ENCODE measurements around the gene ZNF79.

Gene ZNF79

DNA sequence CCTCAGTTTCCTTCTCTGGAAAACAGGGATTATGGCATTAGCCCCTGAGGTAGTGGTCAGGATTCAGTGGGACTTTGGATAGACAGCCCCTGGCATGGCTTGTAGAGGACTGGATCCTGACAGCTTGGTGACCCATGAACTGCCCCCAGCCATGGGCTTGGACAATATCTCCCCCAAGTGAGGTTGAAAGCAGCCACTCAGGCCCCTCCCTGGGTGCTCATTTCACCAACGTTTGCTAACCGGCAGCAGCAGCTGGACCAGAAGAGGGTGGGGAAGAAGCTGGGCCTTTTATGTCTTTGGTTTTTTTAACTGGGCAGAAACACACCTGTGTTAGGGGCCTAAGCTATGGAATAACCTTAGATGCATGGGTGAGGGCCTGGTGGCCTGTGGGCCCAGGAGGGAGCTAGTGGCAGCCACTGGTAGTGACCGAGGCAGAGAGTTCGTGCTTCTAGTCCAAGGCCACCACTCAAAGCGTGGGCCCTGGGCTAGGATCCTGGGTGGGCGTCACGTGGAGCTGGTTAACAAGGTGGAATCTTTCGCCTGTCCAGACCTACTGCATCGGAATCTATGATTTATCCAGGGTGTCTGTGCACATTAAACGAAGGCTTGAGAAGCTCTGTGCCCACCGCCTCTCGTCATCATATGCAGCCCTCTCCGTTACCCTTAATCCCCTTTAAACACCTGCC is 25.3 kb upstream of the ZNF79 start:
- DNase-seq (ENCODE audit: low spot score) = no peak

DNA sequence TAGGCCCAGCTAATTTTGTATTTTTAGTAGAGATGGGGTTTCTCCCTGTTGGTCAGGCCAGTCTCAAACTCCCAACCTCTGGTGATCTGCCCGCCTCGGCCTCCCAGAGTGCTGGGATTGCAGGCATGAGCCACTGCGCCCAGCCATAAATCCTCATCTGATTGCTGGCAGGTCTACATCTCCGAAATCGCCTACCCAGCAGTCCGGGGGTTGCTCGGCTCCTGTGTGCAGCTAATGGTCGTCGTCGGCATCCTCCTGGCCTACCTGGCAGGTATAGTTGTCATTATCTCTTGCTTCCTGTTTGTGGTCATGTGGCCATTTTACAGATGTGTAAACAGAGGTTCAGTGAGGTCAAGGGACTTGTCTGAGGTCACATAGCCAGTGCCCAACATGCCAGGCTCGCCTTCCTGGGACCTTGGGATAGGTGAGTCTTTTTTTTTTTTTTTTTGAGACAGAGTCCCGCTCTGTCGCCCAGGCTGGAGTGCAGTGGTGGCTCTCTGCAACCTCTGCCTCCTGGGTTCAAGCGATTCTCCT is 24.4 kb upstream of the ZNF79 start:
- DNase-seq (ENCODE audit: low spot score) = no peak

DNA sequence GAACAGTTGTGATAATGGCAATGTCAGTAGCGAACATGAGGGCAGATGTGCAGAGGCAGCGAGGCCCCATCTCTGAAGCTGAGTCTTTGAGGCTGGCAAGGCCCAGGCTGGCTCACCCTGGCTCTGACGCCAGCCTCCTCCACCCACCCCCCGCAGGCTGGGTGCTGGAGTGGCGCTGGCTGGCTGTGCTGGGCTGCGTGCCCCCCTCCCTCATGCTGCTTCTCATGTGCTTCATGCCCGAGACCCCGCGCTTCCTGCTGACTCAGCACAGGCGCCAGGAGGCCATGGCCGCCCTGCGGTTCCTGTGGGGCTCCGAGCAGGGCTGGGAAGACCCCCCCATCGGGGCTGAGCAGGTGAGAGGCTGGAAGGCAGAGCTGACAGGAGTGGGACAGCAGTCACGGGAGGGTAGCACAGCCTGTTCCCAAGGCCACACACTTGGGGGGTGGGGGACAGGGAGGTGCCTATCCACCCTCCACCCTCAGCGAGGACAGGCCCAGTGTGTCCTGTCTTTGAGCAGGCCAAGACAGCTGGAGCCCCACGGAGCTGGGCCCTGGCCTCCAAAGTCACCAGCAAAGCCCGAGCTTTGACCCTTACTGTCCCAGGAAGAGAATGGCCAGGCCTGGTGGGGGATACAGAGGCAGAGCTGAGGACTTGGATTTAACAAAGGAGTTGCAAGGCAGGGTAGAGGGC is 21.6 kb upstream of the ZNF79 start:
- DNase-seq (ENCODE audit: low spot score) = no peak

DNA sequence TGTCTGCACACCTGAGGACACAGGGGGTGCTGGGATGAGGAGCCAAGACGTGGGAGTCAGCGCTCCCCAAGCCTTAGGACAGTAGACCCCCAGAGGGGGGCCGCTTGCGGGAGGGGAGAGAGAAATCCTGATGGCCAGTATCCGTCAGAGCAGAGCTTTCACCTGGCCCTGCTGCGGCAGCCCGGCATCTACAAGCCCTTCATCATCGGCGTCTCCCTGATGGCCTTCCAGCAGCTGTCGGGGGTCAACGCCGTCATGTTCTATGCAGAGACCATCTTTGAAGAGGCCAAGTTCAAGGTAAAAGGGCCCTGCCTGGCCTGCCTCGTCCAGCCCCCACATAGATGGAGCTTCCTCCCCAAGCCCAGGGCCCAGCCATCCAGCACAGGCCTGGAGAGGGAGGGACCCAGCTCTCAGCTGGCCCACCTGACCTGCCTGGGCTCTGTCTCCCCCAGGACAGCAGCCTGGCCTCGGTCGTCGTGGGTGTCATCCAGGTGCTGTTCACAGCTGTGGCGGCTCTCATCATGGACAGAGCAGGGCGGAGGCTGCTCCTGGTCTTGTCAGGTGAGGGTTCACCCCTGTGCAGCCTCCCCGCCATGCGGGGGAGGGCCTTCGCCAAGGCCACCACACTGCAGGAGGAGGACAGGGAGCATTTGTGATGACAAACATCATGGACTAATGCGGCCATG is 20.5 kb upstream of the ZNF79 start:
- DNase-seq (ENCODE audit: low spot score) = no peak

DNA sequence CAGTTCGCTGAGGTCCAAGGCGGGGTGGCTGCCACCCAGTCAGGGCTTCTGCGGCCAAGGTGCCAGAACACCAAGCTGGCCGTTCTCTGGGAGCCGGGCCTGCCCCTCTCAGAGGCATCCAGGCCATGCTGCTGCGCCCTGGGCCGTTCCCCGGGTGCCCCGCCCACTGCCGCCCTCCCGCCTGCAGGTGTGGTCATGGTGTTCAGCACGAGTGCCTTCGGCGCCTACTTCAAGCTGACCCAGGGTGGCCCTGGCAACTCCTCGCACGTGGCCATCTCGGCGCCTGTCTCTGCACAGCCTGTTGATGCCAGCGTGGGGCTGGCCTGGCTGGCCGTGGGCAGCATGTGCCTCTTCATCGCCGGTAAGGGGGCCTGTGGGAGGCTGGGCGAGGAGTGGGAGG is 19.6 kb upstream of the ZNF79 start:
- DNase-seq (ENCODE audit: low spot score) = no peak

DNA sequence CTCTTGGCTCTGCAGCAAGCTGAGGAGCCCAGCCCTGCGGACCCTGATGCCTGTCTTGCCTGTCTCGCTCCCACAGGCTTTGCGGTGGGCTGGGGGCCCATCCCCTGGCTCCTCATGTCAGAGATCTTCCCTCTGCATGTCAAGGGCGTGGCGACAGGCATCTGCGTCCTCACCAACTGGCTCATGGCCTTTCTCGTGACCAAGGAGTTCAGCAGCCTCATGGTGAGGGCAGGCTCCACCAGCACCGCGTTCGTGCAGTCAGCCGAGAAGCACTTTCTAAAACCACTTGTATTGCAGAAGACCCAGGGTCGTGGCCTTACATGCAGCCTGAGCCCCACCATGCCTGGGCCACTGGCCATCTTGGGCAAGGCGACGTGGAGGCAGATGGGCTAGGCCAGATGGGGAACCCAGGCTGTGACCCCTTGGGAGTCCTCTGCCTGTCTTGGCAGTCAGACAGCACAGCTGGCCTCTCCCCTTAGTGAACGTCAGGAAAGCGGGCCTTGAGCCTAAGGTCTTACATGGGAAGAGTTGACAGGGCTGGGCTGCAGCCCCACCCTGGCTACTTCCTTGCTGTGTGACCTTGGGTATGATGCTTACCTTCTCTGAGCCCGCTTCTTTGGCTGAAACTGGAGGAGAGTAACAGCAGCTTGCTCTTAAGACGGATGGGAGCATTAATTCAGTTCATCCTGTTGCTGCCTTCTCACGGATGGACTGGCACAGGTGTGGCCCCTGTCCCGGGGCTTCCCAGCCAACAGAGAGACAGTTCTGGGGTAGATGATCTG is 18.6 kb upstream of the ZNF79 start:
- no peak for DNase-seq (ENCODE audit: low spot score)

DNA sequence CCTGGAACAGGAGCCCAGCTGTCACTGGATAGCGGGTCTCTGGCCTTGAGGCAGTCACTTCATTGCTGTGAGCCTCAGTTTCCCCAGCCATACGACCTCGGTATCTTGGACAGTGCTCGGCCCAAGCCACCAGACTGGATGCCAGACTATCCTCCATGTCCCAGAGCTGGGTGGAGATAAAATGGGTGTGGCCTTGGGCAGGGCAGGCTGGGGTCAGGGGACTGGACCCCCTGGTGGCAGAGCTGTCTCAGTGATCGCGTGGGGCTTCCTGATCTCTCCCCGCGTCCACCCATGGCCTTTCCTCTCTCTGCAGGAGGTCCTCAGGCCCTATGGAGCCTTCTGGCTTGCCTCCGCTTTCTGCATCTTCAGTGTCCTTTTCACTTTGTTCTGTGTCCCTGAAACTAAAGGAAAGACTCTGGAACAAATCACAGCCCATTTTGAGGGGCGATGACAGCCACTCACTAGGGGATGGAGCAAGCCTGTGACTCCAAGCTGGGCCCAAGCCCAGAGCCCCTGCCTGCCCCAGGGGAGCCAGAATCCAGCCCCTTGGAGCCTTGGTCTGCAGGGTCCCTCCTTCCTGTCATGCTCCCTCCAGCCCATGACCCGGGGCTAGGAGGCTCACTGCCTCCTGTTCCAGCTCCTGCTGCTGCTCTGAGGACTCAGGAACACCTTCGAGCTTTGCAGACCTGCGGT is 17.2 kb upstream of the ZNF79 start:
- no peak for DNase-seq (ENCODE audit: low spot score)

DNA sequence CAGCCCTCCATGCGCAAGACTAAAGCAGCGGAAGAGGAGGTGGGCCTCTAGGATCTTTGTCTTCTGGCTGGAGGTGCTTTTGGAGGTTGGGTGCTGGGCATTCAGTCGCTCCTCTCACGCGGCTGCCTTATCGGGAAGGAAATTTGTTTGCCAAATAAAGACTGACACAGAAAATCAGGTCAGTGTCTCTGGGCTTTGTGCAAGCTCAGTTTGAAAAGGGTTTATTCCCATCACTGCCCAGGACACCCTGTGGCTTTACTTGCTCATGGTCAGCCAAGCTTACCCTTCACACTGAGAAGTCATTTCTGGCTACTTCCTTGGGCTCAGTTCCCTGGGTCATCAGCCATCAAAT is 16.7 kb upstream of the ZNF79 start:
- no peak for DNase-seq (ENCODE audit: low spot score)

DNA sequence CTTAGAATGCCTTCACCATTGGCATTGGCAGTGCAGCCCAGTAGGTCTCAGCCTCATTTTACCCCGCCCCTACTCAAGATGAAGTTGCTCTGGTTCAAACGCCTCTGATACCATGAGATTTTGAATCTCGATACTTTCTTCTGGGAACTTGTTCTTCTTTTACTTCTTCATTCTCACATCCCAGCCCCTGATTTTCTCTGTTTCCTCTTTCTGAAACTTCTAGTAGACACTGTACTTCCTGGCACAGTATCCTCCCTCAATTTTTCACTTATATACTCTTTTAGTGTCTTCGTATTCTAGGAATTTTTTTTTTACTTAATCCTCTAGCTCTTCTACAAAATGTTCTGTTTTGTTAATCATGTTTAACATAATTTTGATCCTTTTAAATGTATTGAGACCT is 13.1 kb upstream of the ZNF79 start:
- DNase-seq (ENCODE audit: low spot score) = no peak

DNA sequence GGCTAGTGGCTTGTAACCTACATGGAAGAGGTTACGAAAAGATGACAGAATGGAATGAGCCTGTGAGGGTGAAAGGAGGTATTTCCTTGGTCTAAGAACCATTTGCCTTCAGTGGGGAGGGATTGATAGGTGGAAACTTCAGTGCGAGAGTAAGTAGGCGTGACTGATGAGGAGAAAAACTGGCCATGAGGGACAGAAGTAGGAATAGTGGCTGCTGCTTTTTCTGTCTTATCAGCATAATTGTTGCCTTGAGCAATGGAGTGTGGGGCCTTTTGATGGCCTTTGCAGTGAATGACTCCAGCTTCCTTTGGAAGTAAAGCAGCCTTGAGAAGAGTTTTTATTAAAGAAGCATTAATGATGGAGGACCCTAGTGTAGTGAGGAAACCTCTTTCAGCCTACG is 9.0 kb upstream of the ZNF79 start:
- DNase-seq (ENCODE audit: low spot score) = no peak

DNA sequence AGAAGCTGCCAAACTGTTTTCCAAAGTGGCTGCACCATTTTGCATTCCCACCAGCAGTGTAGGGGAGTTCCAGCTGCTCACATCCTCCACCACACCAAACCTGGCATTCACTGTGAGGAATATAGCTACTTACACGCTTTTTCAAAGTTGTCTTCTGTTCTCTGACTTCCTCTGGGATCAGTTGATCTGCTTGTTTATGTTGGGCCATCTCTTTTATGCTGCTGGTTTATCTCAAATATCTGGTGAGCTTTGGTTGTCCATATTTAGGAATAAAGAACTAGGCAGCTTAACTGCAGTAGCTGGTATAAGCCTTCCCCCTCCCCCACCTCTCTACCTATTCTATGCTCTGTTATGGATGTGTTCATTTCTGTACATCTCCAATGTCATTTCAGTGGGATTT is 8.5 kb upstream of the ZNF79 start:
- DNase-seq (ENCODE audit: low spot score) = no peak

DNA sequence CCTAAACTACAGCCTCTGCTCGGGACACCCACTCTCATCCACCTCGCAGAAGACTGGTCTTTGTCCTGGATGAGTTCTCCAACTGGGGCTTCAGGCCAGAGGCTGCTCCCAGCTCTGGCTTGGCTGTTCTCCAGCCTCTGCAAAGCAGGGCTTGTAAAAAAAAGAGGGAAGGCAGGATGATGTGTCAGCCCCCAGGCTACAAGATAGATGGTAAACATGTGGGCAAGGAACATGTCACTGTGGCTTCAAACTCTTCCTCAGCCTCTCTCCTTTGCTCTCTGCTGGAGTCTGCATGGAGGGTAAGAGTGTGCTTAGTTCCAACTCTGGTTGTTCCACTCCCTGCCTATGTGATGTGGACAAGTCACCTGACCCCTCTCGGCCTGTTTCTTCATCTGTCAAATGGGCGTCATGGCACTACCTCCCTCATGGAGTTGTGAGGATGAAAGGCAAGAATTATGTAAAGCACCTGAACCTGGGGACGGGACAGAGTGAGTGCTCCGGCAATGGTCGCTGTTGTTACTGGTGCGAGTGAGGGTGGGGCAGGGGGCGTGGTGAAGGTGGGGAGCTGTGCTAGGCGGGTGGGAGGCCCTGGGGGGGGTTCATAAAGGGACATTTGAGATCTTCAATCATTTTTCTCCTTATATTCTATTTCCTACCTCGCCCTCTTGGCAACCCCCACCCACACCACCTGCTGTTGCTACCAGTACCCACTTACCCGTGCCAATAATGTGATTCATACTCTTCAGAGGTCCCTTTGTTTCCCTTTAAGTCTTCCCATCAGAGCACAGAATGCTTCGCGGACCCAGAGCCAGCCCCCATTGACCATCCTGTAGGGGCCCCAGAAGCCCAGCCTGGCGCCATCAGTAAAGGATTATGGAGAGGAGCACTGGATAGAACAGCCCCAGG is 6.8 kb upstream of the ZNF79 start:
- no peak for DNase-seq (ENCODE audit: low spot score)

DNA sequence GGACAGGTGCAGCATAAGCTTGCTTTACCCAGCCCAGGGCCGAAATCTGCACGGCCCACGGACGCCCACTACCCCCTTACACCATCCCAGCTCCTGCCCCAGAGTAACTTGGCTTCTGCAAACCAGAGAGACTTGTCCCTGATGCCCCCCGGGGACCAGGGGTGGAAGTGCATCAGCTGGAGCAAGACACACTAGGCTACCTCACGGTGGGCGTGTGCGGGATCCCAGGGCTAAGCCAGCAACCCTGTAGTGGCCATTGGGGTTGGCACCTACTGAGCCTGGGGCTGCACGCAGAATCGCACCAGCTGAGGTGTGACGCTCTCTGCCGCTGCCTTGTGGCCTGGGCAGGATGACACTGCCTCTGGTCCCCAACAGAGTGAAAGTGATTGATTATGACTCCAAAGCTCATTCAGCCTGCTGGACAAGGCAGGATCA is 6.1 kb upstream of the ZNF79 start:
- peak; percentile 85 for DNase-seq (ENCODE audit: low spot score)

DNA sequence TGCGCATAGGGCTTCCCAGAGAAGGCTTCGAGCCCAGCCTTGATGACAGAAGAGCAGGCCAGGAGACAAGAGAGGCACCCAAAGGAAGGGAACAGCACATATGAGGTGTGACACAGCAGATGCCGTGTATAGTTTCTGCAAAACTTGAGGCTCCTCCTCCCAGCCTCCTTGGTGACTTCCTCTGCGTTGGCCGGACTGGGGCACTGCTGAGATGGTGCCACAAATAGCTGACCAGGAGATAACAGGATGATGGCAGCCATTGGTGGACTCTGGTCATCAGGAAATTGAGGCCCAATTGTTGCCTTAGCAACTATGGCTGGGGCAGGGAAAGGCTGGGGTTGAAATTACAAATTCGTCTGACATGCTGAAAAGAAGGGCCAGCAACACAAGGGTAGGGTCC is 4.8 kb upstream of the ZNF79 start:
- DNase-seq (ENCODE audit: low spot score) = no peak

DNA sequence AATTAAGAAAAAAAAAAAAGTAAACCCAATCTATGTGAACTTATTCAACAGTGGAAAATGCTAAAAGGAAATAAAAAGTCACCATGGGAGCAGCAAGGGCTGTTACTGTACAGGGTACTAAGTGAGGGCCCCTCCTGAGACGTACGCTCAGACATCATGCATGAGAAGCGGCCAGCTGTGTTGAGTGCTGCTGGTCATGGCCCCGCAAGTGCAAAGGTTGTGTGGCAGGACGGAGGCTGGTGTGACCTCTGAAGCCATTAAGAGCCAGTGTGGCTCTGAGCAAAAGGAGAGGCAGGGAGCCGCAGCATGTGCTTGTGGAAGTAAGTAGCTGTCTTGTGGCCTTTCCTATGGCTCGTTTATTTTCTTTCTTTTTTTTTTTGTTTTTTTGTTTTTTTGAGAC is 3.1 kb upstream of the ZNF79 start:
- no peak for DNase-seq (ENCODE audit: low spot score)

DNA sequence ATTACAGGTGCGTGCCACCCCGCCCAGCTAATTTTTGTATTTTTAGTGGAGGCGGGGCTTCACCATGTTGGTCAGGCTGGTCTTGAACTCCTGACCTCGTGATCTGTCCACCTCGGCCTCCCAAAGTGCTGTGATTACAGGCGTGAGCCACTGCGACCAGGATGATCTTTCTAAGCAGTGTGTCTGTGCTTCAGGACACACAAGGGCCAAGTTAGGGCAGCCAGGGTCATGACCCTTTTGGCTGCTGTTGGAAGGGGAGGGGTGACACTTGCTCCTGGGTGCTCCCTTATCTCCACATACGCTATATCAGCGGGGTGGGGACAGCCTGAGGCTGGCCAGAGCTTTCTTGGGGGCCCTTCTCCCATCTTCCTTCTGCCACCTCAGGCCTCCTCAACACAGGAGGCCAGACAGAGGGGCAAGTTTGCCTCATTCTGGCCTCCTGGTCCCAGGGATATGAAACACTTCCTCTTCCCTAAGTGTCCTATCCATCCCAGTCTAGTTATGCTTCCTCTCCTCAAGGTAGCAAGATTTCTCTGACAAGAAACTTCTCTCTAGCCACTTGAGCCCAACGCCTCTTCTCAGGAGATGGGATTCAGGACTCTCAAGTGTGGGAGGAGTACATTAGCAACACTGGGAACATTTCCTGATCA is 1.9 kb upstream of the ZNF79 start:
- no peak for DNase-seq (ENCODE audit: low spot score)

DNA sequence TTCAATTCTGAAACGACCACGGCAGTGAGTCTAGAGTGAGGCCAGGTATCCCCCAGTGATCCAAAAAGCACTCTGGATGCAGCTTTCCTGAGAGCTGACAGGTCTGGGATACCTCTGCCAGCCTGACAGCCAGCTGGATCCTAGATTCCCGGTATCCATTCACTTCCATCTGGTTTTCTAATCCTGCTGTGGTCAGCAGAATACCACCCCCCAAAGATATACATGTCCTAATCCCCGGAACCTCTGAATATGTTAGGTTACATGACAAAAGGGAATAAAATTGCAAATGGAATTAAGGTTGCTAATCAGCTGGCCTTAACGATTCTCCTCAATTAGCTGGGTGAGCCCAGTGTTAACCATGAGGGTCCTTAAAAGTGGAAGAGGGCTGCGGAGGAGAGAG is 1.4 kb upstream of the ZNF79 start:
- no peak for DNase-seq (ENCODE audit: low spot score)

DNA sequence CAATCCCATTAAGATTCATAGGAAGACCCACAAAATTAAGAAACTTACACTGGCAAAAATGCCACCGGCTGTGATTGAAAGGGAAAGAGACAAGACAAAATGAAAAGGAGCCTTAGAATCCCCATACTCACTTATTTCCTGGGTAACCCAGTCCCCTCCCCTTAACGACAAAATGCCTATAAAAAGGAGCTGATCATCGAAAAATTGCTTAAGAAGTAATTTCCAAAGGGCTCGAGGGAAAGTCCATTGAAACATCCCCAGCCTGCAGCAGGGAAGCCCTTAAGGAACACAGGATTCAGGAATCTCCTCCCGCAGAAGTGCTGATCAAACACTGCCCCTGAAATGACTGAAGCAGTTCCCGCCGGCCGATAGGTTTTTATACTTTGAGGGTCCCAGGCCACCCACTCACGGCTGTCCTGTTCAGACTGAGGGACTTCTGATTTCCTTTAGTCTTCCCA is 677 bp upstream of the ZNF79 start:
- no peak for DNase-seq (ENCODE audit: low spot score)

DNA sequence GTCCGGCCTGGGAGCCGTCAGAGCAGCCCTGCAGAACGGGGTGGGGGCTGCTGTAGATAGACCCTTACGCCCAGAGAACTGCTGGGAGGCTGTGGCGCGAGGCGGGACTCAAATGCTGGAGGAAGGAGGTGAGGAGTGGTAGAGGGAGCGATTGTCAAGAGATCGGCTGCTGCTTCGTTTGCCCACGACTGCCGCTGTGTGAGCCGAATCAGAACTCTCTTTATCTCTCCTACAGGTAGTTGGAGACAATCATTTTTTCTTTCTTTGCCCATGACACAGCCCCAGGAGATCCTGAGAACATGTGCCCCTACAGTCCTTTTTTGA is 456 bp downstream of the ZNF79 start:
- no peak for DNase-seq (ENCODE audit: low spot score)

DNA sequence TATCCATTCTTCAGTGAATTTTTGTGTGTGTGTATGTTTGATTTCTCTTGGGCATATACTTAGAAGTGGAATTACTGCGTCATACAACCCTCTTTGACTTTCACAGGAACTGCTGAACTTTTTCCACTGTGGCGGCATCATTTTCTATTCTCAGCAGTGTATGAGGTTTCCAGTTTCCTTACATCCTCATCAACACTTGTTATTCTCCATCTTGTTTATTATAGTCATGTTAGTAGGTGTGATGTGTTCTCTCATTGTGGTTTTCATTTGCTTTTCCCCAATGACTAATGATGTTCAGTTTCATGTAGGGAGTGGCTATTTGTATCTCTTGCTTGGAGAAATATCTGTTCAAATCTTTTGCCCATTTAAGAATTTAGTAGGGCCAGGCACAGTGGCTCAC is 2.6 kb downstream of the ZNF79 start:
- DNase-seq (ENCODE audit: low spot score) = no peak

Data from iPS-NIHi11 (cell line).